OCI-LY7 (cell line): Measurements from ENCODE around the gene LY6G6F. TPM values are rescaled to one million over a fixed set of nuclear protein-coding genes. Genes with fewer than 3 reads are reported as not detected.

ENCODE experiments used
- BruUV-seq: library from RNA; stranded (reverse); fragments of 400-500 nt; replicated peaks from 2 replicates; lab custom pipeline; 2021; lab: Mats Ljungman, UMichigan
- CTCF ChIA-PET: fragments of 300-600 bp; sonication (Branson Sonifier 250); formaldehyde crosslinking; loops from one replicate; lab custom pipeline; 2022; ENCODE audit warnings: antibody characterized with exemption; ENCODE audit not compliant: unreplicated experiment; lab: Charles Lee
- POLR2A ChIA-PET: fragments of 300-600 bp; sonication (Branson Sonifier 250); formaldehyde crosslinking; loops from one replicate; lab custom pipeline; 2022; ENCODE audit warnings: antibody characterized with exemption; lab: Charles Lee
- DNase-seq: peaks from one replicate; pipeline ENCODE4 v3.0.0-alpha.2; 2015; ENCODE audit warnings: low spot score
- H2AFZ ChIP-seq: fragments of 200-600 bp; sonication (generic), shearing (Covaris generic); 2 replicates; pipeline ENCODE4 v1.6.1; 2014; ENCODE audit warnings: mild to moderate bottlenecking, antibody characterized with exemption, low read length, moderate library complexity
- H3K27ac ChIP-seq: fragments of 200-600 bp; sonication (generic); 2 replicates; pipeline ENCODE4 v1.5.1; 2014; ENCODE audit warnings: mixed run types, low read depth, mild to moderate bottlenecking, moderate library complexity, low read length, inconsistent platforms; ENCODE audit not compliant: poor library complexity, severe bottlenecking
- H3K36me3 ChIP-seq: fragments of 200-600 bp; sonication (generic); 2 replicates; pipeline ENCODE4 v1.6.1; 2014; ENCODE audit warnings: mild to moderate bottlenecking, antibody characterized with exemption, low read length, moderate library complexity, mixed read lengths; ENCODE audit not compliant: insufficient read depth
- H3K4me1 ChIP-seq: fragments of 200-600 bp; sonication (generic); 2 replicates; pipeline ENCODE4 v1.5.1; 2014; ENCODE audit warnings: mild to moderate bottlenecking, low read length; ENCODE audit not compliant: insufficient read depth, poor library complexity, severe bottlenecking
- H3K4me2 ChIP-seq: fragments of 200-600 bp; sonication (generic); 2 replicates; pipeline ENCODE4 v1.6.1; 2014; ENCODE audit warnings: mild to moderate bottlenecking, low read length
- H3K4me3 ChIP-seq: fragments of 200-600 bp; sonication (generic); 2 replicates; pipeline ENCODE4 v1.5.1; 2014; ENCODE audit warnings: mild to moderate bottlenecking, low read depth, low read length; ENCODE audit not compliant: poor library complexity, severe bottlenecking
- H3K79me2 ChIP-seq: fragments of 200-600 bp; sonication (generic); 2 replicates; pipeline ENCODE4 v1.6.1; 2016; ENCODE audit warnings: low read depth, mild to moderate bottlenecking, low read length, moderate library complexity, mixed read lengths; ENCODE audit not compliant: insufficient read depth
- H3K9me2 ChIP-seq: fragments of 200-600 bp; sonication (generic); 2 replicates; pipeline ENCODE4 v1.6.1; 2016; ENCODE audit warnings: mild to moderate bottlenecking, low read length, mixed read lengths; ENCODE audit not compliant: insufficient read depth
- H3K9me3 ChIP-seq: fragments of 200-600 bp; sonication (generic); 2 replicates; pipeline ENCODE4 v1.6.1; 2014; ENCODE audit warnings: mild to moderate bottlenecking, mixed run types, low read length, mixed read lengths
- H4K20me1 ChIP-seq: fragments of 200-600 bp; sonication (generic); 2 replicates; pipeline ENCODE4 v1.6.1; 2014; ENCODE audit warnings: mild to moderate bottlenecking, antibody characterized with exemption, low read length, moderate library complexity, mixed read lengths; ENCODE audit not compliant: insufficient read depth
- CTCF ChIP-seq: fragments of 200-600 bp; sonication (generic); conservative IDR thresholded peaks from 2 replicates; pipeline ENCODE4 v1.5.1; 2014; ENCODE audit warnings: mild to moderate bottlenecking, antibody characterized with exemption, low read length, moderate library complexity, mixed read lengths
- EZH2phosphoT487 ChIP-seq: fragments of 200-600 bp; sonication (generic); IDR thresholded peaks from 2 replicates; pipeline ENCODE4 v1.6.1; 2018; ENCODE audit warnings: low read depth, borderline replicate concordance, mild to moderate bottlenecking, mixed run types, antibody characterized with exemption, low read length, moderate library complexity, mixed read lengths
- intact Hi-C: fragments of 100-400 bp; cut with micrococcal nuclease; formaldehyde crosslinking; loops from one replicate; pipeline ENCODE4 v1.10.0; 2022; ENCODE audit not compliant: unreplicated experiment
- total RNA-seq, 2 experiments: library from RNA; depleted of rRNA in 1 of 2; stranded (reverse); fragments of >200 nt in 1 of 2; shearing (Covaris generic) in 1 of 2; gene quantifications; 2 replicates each; pipeline ENCODE4 v1.2.3, GENCODE V29; 2014 to 2022

Gene LY6G6F
- total RNA-seq, 2 experiments from 2014 or later, result not detected

DNA sequence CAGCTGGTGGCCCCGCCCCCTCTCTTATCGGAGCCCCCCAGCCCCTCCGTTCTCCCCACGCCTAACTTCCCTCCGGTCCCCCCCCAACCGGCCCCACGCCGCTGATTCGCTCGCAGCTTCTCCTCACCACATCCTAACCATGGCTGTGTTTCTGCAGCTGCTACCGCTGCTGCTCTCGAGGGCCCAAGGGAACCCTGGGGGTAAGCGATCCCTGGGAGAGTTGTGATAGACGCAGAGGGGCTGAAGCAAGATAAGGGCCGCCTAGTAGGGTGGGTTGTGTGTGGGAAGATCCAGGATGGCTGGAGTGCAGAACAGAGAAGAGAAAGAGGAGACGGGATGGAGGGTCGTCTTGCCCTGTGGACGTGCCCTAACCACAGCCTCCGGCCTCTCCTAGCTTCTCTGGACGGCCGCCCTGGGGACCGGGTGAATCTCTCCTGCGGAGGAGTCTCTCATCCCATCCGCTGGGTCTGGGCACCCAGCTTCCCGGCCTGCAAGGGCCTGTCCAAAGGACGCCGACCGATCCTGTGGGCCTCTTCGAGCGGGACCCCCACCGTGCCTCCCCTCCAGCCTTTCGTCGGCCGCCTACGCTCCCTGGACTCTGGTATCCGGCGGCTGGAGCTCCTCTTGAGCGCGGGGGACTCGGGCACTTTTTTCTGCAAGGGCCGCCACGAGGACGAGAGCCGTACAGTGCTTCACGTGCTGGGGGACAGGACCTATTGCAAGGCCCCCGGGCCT lies 16.7 kb downstream of the LY6G6F start, which contains the start of gene MPIG6B:
MPIG6B (plus strand) TSS at position 129 of the 735 bp plus-strand sequence; CDS start at position 140, 11 bp downstream.
- no peak within 1 kb of the TSS for H3K4me3 ChIP-seq
- no peaks in the 10 kb centered on the region for H3K9me2 ChIP-seq
- H3K79me2 ChIP-seq, result no peaks in the 10 kb centered on the region
- ChIA-PET CTCF (no interaction called here), POLR2A (interaction anchor here (0.6 kb wide), 1 partner anchor 110 kb away, joined by 3 read pairs; no protein-coding TSS in a partner anchor)
- intact Hi-C loops, result no loop called here
- H3K4me2 ChIP-seq, result no peak within 1 kb of the TSS
- H2AFZ ChIP-seq, result no peak within 1 kb of the TSS
- H3K36me3 ChIP-seq, result peaks cover 20% of the 10 kb centered on the region; the same call in 1 of the 2 replicates
- H3K27ac ChIP-seq, result no peak within 1 kb of the TSS
- H3K9me3 ChIP-seq, result no peaks in the 10 kb centered on the region
- H4K20me1 ChIP-seq, result no peaks in the 10 kb centered on the region
- TF ChIP-seq CTCF (no peak), EZH2phosphoT487 (no peak)
- no peak for DNase-seq
- no TSS peak for BruUV-seq
- H3K4me1 ChIP-seq, result peaks cover 20% of the 10 kb centered on the region

DNA sequence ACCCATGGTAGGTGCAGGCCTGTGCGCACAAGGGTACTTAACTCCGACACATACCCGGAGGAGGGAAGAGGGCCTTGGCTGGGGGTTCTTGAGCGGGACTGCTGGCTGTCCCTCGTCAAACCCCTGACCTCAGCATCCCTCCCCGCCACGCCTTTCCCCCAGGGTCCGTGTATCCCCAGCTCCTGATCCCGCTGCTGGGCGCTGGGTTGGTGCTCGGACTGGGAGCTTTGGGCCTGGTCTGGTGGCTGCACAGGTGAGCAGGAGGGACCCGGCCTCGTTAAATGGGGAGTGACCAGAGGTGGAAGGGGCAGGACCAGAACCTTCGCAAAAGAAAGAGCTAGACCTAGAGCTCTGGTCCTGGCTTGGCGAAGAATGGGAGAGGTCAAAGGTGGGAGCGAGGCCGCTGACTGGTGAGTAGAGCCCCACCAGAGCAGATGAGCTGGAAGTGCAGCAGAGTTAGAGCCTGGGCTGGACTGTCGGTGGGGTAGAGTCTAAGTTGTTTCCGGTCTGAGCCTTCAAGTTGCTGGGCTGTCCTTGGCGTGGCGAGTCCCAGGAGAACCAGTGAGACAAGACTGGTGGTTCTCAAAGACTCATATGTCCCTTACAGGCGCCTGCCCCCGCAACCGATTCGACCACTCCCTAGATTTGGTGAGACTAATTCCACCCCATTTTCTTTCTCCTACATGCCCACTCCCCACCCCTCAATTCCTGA lies 17.5 kb downstream of the LY6G6F start:
- no peak for TF ChIP-seq EZH2phosphoT487
- no peak for TF ChIP-seq CTCF
- no TSS peak for BruUV-seq
- Histone ChIP-seq H3K9me3 (no peaks in the 10 kb centered on the region), H4K20me1 (no peaks in the 10 kb centered on the region), H3K4me3 (no peak overlapping the region), H3K27ac (no peak overlapping the region), H2AFZ (no peak overlapping the region), H3K36me3 (peaks cover 24% of the 10 kb centered on the region; the same call in 1 of the 2 replicates), H3K4me1 (peaks cover 27% of the 10 kb centered on the region), H3K4me2 (no peak overlapping the region), H3K9me2 (no peaks in the 10 kb centered on the region), H3K79me2 (no peaks in the 10 kb centered on the region)
- no peak for DNase-seq
- intact Hi-C loops, result no loop called here
- ChIA-PET CTCF (interaction anchor here (0.6 kb wide), 1 partner anchor 34 kb away, joined by 3 read pairs; no protein-coding TSS in a partner anchor), POLR2A (interaction anchor here (0.9 to 1.9 kb wide), 2 partner anchors 9 to 21 kb away, joined by 3 to 7 read pairs; partner anchors contain the start of genes ABHD16A and LY6G6D)
